Glomerular visceral epithelial cell (primary cell): ENCODE measurements around the gene SLC30A9.

Experiments
- DNase-seq: peaks from one replicate; pipeline ENCODE4 v3.0.0-alpha.2; 2016; ENCODE audit errors: extremely low spot score

Gene SLC30A9

DNA sequence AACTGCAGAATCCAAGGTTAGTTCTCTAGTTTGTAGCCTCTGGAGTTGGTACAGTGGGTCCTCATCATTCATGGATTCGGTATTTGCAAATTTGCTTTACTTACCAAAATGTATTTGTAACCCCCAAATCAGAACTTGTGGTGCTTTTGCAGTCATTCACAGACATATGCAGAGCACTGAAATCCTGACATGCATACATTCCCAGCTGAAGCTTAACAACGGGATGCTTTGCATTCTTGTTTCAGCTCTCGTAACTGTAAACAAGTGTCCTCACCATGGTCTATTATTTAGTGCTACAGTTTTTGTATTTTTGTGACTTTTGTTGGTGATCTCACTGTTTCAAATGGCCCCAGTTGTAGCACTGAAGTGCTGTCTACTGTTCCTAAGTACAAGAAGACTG, 146.0 kb downstream of the SLC30A9 start:
- DNase-seq, result no peak
